Breast epithelium (tissue), 3 donors: ENCODE results near the gene NNMT.

Source experiments
- CTCF ChIP-seq, 3 donors: fragments of 450-650 bp; IDR thresholded peaks; one replicate each; pipeline ENCODE4 v1.5.1; 2016 to 2017; ENCODE audit warnings: antibody characterized with exemption in 3 of 3, mild to moderate bottlenecking in 3 of 3, moderate library complexity in 3 of 3
- POLR2A ChIP-seq: fragments of 450-650 bp; IDR thresholded peaks from one replicate; pipeline ENCODE4 v1.6.1; 2016; ENCODE audit warnings: antibody characterized with exemption, mild to moderate bottlenecking, moderate library complexity
- POLR2AphosphoS5 ChIP-seq, 3 donors: sonication (generic); formaldehyde crosslinking; IDR thresholded peaks; one replicate each; pipeline ENCODE4 v1.6.1; 2017; ENCODE audit warnings: antibody characterized with exemption in 3 of 3

- TF ChIP-seq CTCF (IDR thresholded peaks at IDR 0.05) (no peak), POLR2AphosphoS5 (IDR thresholded peaks at IDR 0.05) (no peak), POLR2A (no peak)
Measured at GRCh38 chr11:114261791-114262190, 34.4 kb upstream of the NNMT start.
